OCI-LY3 (cell line): Measurements from ENCODE around the gene FRMD4B.

Experiments
- H2AFZ ChIP-seq: fragments of 200-600, 300-600 bp; shearing (Covaris generic); 2 replicates; pipeline ENCODE4 v1.6.0; 2014; ENCODE audit warnings: antibody characterized with exemption, low read depth, low read length
- H3K27ac ChIP-seq: fragments of 200-600, 300-600 bp; sonication (generic); 2 replicates; pipeline ENCODE4 v1.5.1; 2014; ENCODE audit warnings: mild to moderate bottlenecking, low read length, moderate library complexity, mixed read lengths
- H3K27me3 ChIP-seq: fragments of 200-600, 300-600 bp; sonication (generic); 2 replicates; pipeline ENCODE4 v1.6.1; 2014; ENCODE audit warnings: low read depth, low read length, mixed read lengths
- H3K36me3 ChIP-seq: fragments of 200-600, 300-600 bp; sonication (generic); replicated peaks from 2 replicates; pipeline ENCODE3; 2014; ENCODE audit warnings: low read depth, low read length, mixed read lengths
- H3K4me1 ChIP-seq: fragments of 300-600, 200-600 bp; sonication (generic); 2 replicates; pipeline ENCODE4 v1.6.1; 2014; ENCODE audit warnings: low read length, mixed read lengths
- H3K4me2 ChIP-seq: fragments of 200-600, 300-600 bp; sonication (generic); 2 replicates; pipeline ENCODE4 v1.6.1; 2014; ENCODE audit warnings: low read length, mixed read lengths
- H3K4me3 ChIP-seq: fragments of 300-600, 200-600 bp; sonication (generic); 2 replicates; pipeline ENCODE4 v1.5.1; 2014; ENCODE audit warnings: antibody characterized with exemption, mild to moderate bottlenecking, low read length, moderate library complexity
- H3K79me2 ChIP-seq: fragments of 300-600, 200-600 bp; shearing (Covaris generic); 2 replicates; pipeline ENCODE4 v1.6.1; 2014; ENCODE audit warnings: mild to moderate bottlenecking, low read length, mixed read lengths
- H3K9ac ChIP-seq: fragments of 300-600, 200-600 bp; shearing (Covaris generic); 2 replicates; pipeline ENCODE4 v1.6.0; 2014; ENCODE audit warnings: mild to moderate bottlenecking, low read length, moderate library complexity
- H3K9me3 ChIP-seq: fragments of 200-600, 300-600 bp; shearing (Covaris generic); 2 replicates; pipeline ENCODE4 v1.6.1; 2014; ENCODE audit warnings: low read length, mixed read lengths; ENCODE audit not compliant: insufficient read depth
- H4K20me1 ChIP-seq: fragments of 200-600, 300-600 bp; sonication (generic); 2 replicates; pipeline ENCODE4 v1.6.1; 2016; ENCODE audit warnings: low read length, mixed read lengths; ENCODE audit not compliant: insufficient read depth
- CTCF ChIP-seq: fragments of 200-600, 300-600 bp; sonication (generic); IDR thresholded peaks from 2 replicates; pipeline ENCODE4 v1.5.1; 2014; ENCODE audit warnings: antibody characterized with exemption, low read length, low read depth
- EZH2phosphoT487 ChIP-seq: fragments of 200-600 bp; shearing (Covaris generic); IDR thresholded peaks from 2 replicates; pipeline ENCODE4 v1.6.1; 2018; ENCODE audit warnings: antibody characterized with exemption, mixed run types, low read depth

The FRMD4B gene

DNA sequence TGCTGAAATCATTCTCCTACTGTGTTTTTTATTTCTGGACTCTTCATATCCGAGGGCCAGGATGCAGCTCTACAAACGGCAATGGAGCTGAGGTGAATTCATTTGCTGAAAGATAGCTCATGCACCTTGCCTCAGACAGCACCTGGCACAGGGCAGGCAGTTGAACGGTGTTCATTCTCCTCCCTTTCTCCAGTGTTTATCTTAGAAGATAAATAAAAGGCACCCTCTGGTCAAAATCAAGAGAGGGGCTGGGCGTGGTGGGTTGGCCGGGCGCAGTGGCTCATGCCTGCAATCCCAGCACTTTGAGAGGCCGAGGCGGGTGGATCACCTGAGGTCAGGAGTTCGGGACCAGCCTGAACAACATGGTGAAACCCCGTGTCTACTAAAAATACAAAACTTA, 184.2 kb downstream of the FRMD4B start:
- H3K36me3 ChIP-seq, result no peaks in the 10 kb centered on the region
- peaks cover 4% of the 10 kb centered on the region; the same call in 1 of the 2 replicates for H3K27me3 ChIP-seq
- no peak for TF ChIP-seq CTCF
- no peak for TF ChIP-seq EZH2phosphoT487
- no peak overlapping the region for H3K4me3 ChIP-seq
- no peaks in the 10 kb centered on the region for H3K79me2 ChIP-seq
- peaks cover 45% of the 10 kb centered on the region for H3K4me1 ChIP-seq
- no peak overlapping the region for H3K9ac ChIP-seq
- H3K27ac ChIP-seq, result no peak overlapping the region
- no peaks in the 10 kb centered on the region for H3K9me3 ChIP-seq
- H3K4me2 ChIP-seq, result no peak overlapping the region
- no peak overlapping the region for H2AFZ ChIP-seq
- H4K20me1 ChIP-seq, result no peaks in the 10 kb centered on the region

- H3K36me3 ChIP-seq, result no peaks in the 10 kb centered on the region
- H3K79me2 ChIP-seq, result no peaks in the 10 kb centered on the region
- H2AFZ ChIP-seq, result no peak overlapping the region
- H3K4me1 ChIP-seq, result peaks cover 35% of the 10 kb centered on the region
- H3K9me3 ChIP-seq, result no peaks in the 10 kb centered on the region
- no peak overlapping the region for H3K9ac ChIP-seq
- H3K4me2 ChIP-seq, result no peak overlapping the region
- no peak overlapping the region for H3K4me3 ChIP-seq
- H4K20me1 ChIP-seq, result no peaks in the 10 kb centered on the region
- TF ChIP-seq CTCF, result no peak
- TF ChIP-seq EZH2phosphoT487, result no peak
- H3K27ac ChIP-seq, result no peak overlapping the region
- peaks cover 11% of the 10 kb centered on the region for H3K27me3 ChIP-seq
Measured at GRCh38 chr3:69200384-69201068, 185.4 kb downstream of the FRMD4B start.

DNA sequence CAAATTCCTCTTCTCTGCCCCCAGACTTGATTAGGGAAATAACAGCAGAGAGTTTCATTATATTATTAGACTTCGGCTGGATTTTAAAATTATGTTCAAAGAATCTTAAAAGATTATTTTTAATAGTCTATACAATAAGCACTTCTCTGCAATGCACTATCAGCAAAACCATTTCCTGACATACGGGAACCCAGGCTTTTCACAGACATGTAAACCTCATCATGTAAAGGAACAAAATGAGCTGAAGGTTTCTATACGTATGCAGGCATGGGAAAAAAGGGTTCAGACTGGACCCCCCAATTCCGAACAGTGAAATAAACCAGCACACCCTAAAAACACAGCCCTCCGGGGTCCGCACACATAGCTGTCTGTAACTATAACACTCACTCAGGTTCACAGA, 185.9 kb downstream of the FRMD4B start:
- Histone ChIP-seq H4K20me1 (no peaks in the 10 kb centered on the region), H3K36me3 (no peaks in the 10 kb centered on the region), H3K9me3 (no peaks in the 10 kb centered on the region), H3K4me3 (peak overlapping the region; percentile 84), H2AFZ (peak overlapping the region; percentile 99), H3K27ac (no peak overlapping the region), H3K27me3 (peaks cover 17% of the 10 kb centered on the region), H3K4me2 (peak overlapping the region; percentile 94), H3K9ac (peak overlapping the region; percentile 65), H3K4me1 (peaks cover 34% of the 10 kb centered on the region), H3K79me2 (no peaks in the 10 kb centered on the region)
- TF ChIP-seq EZH2phosphoT487, result no peak
- no peak for TF ChIP-seq CTCF

DNA sequence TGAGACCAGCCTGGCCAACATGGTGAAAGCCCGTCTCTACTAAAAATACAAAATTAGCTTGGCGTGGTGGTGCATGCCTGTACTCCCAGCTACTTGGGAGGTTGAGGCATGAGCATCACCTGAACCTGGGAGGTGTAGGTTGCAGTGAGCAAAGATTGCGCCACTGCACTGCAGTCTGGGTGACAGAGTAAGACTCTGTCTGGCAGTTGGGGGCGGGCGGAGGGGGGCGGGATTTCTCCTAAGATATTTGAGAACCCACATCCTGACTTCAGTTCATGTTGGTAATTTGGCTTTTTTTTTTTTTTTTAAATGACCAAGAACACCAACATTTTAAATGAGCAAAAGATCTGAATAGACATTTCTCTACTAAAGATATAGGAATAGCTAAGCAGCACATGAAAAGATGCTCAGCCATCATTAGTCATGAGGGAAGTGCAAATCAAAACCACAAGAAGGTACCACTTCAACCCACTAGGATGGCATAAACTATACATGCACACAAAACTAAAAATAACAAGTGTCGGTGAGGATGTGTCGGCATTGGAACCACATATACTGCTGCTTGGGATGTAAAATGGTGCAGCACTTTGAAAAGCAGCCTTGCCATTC, 187.9 kb downstream of the FRMD4B start:
- no peaks in the 10 kb centered on the region for H3K9me3 ChIP-seq
- H4K20me1 ChIP-seq, result no peaks in the 10 kb centered on the region
- no peak for TF ChIP-seq EZH2phosphoT487
- TF ChIP-seq CTCF, result no peak
- peaks cover 16% of the 10 kb centered on the region for H3K4me1 ChIP-seq
- no peak overlapping the region for H2AFZ ChIP-seq
- H3K4me3 ChIP-seq, result no peak overlapping the region
- H3K4me2 ChIP-seq, result no peak overlapping the region
- no peaks in the 10 kb centered on the region for H3K36me3 ChIP-seq
- H3K9ac ChIP-seq, result no peak overlapping the region
- peaks cover 32% of the 10 kb centered on the region for H3K27me3 ChIP-seq
- H3K27ac ChIP-seq, result no peak overlapping the region
- H3K79me2 ChIP-seq, result no peaks in the 10 kb centered on the region
